GM18511 (cell line): Measurements from ENCODE around the gene PHKG2.

ENCODE experiments used
- ATAC-seq: cut with Tn5 transposase; IDR thresholded peaks from one replicate; pipeline ENCODE4 v1.9.1; 2021; ENCODE audit warnings: mild to moderate bottlenecking, moderate library complexity; ENCODE audit not compliant: unreplicated experiment

PHKG2 gene

GRCh38 chr16:30793508-30794069 is 45.4 kb downstream of the PHKG2 start:
- ATAC-seq = no peak

- no peak for ATAC-seq
These were observed 46.4 kb downstream of the PHKG2 start for GRCh38 chr16:30794634-30795033.

- no peak for ATAC-seq
These were observed 49.6 kb downstream of the PHKG2 start for GRCh38 chr16:30797670-30798309.
